ENCODE data around the gene NECAB3. TPM values are rescaled to one million over a fixed set of nuclear protein-coding genes. Genes with fewer than 3 reads are reported as not detected.

NECAB3 gene
- total RNA-seq, 1 experiment from 2014 or later, result 46.4 TPM

DNA sequence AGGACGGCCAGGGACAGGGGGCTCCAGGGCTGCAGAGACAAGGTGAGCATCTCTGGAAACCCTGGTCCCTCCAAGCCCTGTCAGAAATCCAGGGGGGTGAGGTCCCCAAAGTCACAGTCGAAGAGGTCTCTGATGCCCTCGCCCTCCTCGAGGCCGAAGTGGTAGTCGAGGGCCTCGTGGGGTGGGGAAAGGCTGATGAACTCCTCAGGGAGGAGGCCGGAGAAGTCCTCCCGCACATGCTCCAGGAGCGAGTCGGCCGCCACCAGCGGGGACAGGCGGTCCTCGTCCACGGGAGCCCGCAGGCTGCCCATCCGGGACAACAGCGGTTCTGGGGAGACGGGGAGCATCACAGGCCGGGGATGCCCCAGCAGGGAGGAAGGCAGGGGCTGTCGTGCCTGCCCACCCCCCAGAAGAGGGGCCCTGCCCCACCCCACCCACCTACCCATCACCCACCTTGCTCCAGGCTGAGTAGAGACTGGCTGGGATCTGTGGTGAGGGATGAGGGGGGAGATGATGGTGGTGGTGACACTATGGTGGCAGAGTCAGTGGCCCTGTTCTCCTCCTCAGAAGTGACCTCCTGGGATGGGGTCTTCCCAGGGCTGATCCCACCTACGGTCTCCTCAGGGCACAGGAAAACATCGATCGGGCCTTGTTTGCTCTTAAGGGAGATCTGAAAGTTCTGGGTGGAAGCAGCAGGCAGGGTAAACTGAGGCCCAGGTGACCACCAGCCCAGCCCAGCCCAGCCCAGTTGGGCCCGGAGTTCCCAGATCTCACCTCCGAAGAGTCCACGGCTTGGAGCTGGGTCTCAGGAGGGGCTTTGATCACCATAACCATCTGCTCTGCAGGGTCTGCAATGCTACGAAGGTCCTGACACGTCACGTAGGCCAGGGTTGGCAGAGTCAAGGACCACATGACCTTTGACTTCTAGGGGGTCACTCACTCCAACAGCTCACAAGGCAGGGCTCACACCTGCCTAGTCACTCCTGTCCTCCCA is 2.7 kb upstream of the NECAB3 start:
- H3K27ac ChIP-seq (ENCODE audit: low read length), result no peak overlapping the region
- H3K36me3 ChIP-seq (ENCODE audit: control insufficient read depth, insufficient read depth, low read length), result peaks cover 6% of the 10 kb centered on the region; the same call in 1 of the 2 replicates
- no peak for ATAC-seq
- H3K27me3 ChIP-seq (ENCODE audit: control insufficient read depth, insufficient read depth, low read length), result no peaks in the 10 kb centered on the region
- intact Hi-C loops (cut with micrococcal nuclease; ENCODE audit: unreplicated experiment) (no loop called here), in situ Hi-C loops (cut with HindIII; ENCODE audit: low pct_unique_long_range_greater_than_20kb, low sequenced_read_pairs) (no loop called here)
- H3K9me3 ChIP-seq (ENCODE audit: control insufficient read depth, insufficient read depth, low read depth, low read length), result no peaks in the 10 kb centered on the region
- POLR2A ChIA-PET, result no interaction called here
- no TSS peak for BruUV-seq (replicated peaks)
- CTCF ChIA-PET, result no interaction called here
- no peak for DNase-seq (ENCODE audit: low read depth, low spot score)
- H3K4me3 ChIP-seq (ENCODE audit: low read depth in 2 of 2, low read length in 2 of 2), result no peak overlapping the region
- H3K4me1 ChIP-seq (ENCODE audit: control insufficient read depth, insufficient read depth, low read length), result peaks cover 24% of the 10 kb centered on the region
- TF ChIP-seq REST (IDR thresholded peaks at IDR 0.05; ENCODE audit: insufficient read depth in 1 of 2, low read depth in 2 of 2, low read length in 1 of 2), result no peak
- TF ChIP-seq CTCF (IDR thresholded peaks at IDR 0.05), result no peak
- TF ChIP-seq TCF7L2 (IDR thresholded peaks at IDR 0.05; ENCODE audit: low read depth, low read length), result no peak
- TF ChIP-seq SIN3A (IDR thresholded peaks at IDR 0.05; ENCODE audit: borderline replicate concordance, insufficient read depth, low read depth, low read length), result no peak
- no peak for TF ChIP-seq POLR2AphosphoS5 (IDR thresholded peaks at IDR 0.05; ENCODE audit: low read depth, low read length)

DNA sequence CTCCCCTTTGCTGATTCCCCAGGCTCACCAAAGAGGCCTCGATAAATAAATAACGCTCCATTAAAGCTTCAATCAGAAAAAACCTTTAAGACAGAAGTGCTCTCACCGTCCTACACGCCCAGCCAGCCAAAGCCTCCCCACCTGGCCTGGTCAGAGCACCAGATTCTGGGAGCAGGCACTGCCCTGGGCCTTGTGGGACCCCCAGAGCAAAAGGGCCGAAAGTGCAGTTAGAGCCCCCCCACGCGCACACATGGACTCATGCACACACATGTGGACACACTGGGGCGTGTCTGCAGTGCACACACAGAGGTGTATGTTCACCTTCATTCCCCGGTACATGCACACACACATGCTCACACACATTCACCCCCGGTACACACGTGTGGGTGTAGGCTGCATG is 1.9 kb upstream of the NECAB3 start:
- POLR2A ChIA-PET, result no interaction called here

More for the DNA sequence above, 1.9 kb upstream of the NECAB3 start:
- CTCF ChIA-PET, result no interaction called here
- H3K9me3 ChIP-seq (ENCODE audit: control insufficient read depth, insufficient read depth, low read depth, low read length), result no peaks in the 10 kb centered on the region
- in situ Hi-C loops (cut with HindIII; ENCODE audit: low pct_unique_long_range_greater_than_20kb, low sequenced_read_pairs), result no loop called here
- DNase-seq (ENCODE audit: low read depth, low spot score) (no peak), ATAC-seq (no peak)
- peaks cover 6% of the 10 kb centered on the region; the same call in 1 of the 2 replicates for H3K36me3 ChIP-seq (ENCODE audit: control insufficient read depth, insufficient read depth, low read length)
- TF ChIP-seq TCF7L2 (IDR thresholded peaks at IDR 0.05; ENCODE audit: low read depth, low read length), result no peak
- no peak for TF ChIP-seq CTCF (IDR thresholded peaks at IDR 0.05)
- no peak for TF ChIP-seq POLR2AphosphoS5 (IDR thresholded peaks at IDR 0.05; ENCODE audit: low read depth, low read length)
- TF ChIP-seq SIN3A (IDR thresholded peaks at IDR 0.05; ENCODE audit: borderline replicate concordance, insufficient read depth, low read depth, low read length), result no peak
- no peak for TF ChIP-seq REST (IDR thresholded peaks at IDR 0.05; ENCODE audit: insufficient read depth in 1 of 2, low read depth in 2 of 2, low read length in 1 of 2)
- H3K27me3 ChIP-seq (ENCODE audit: control insufficient read depth, insufficient read depth, low read length), result no peaks in the 10 kb centered on the region
- H3K27ac ChIP-seq (ENCODE audit: low read length), result peak overlapping the region; percentile 94; the same call in 1 of the 2 replicates
- no peak overlapping the region for H3K4me3 ChIP-seq (ENCODE audit: low read depth in 2 of 2, low read length in 2 of 2)
- H3K4me1 ChIP-seq (ENCODE audit: control insufficient read depth, insufficient read depth, low read length), result peaks cover 24% of the 10 kb centered on the region
- intact Hi-C loops (cut with micrococcal nuclease; ENCODE audit: unreplicated experiment), result no loop called here
- BruUV-seq (replicated peaks), result no TSS peak

Data from Panc1 (cell line).